Naive thymus-derived CD8-positive, alpha-beta T cell (primary cell): Measurements from ENCODE around the gene TMEM167B. TPM values are rescaled to one million over a fixed set of nuclear protein-coding genes. Genes with fewer than 3 reads are reported as not detected.
A peak's percentile ranks its signal among the peaks of the same experiment; 100 is the strongest.

Experiments
- ATAC-seq, 2 donors: fragments of 150-1000 bp; cut with Tn5 transposase in 1 of 2; sonication (Bioruptor Pico), chemical (Tn5 transposase) in 1 of 2; 1 replicate in 1 of 2; 2 replicates in 1 of 2; pipeline ENCODE4 v1.10.0; 2021; ENCODE audit warnings: mild to moderate bottlenecking in 2 of 2, moderate library complexity in 2 of 2
- POLR2A ChIA-PET: fragments of 350-600 bp; sonication (Branson Sonifier 250); formaldehyde crosslinking; loops from one replicate; lab custom pipeline; 2021; ENCODE audit warnings: antibody characterized with exemption; lab: Charles Lee
- DNase-seq, 10 donors: peaks; one replicate each; pipeline versions ENCODE4 v3.0.0 to v3.0.0-alpha.2; 2020 to 2022
- H3K27ac Mint-ChIP-seq, 10 donors: one replicate each; pipeline ENCODE4 v1.8.0; 2020 to 2022; ENCODE audit warnings: mild to moderate bottlenecking in 10 of 10, mixed read lengths in 10 of 10, moderate library complexity in 4 of 10, inconsistent platforms in 1 of 10
- H3K27me3 Mint-ChIP-seq, 5 donors: one replicate each; pipeline ENCODE4 v1.8.0; 2021 to 2022; ENCODE audit warnings: mixed read lengths in 5 of 5
- H3K36me3 Mint-ChIP-seq, 3 donors: one replicate each; pipeline ENCODE4 v1.8.0; 2020 to 2022; ENCODE audit warnings: mixed read lengths in 3 of 3, mild to moderate bottlenecking in 2 of 3, inconsistent platforms in 1 of 3
- H3K4me1 Mint-ChIP-seq, 4 donors: one replicate each; pipeline ENCODE4 v1.8.0; 2021 to 2022; ENCODE audit warnings: mixed read lengths in 4 of 4
- H3K4me3 Mint-ChIP-seq, 10 donors: one replicate each; pipeline ENCODE4 v1.8.0; 2020 to 2022; ENCODE audit warnings: mild to moderate bottlenecking in 10 of 10, mixed read lengths in 10 of 10, moderate library complexity in 6 of 10, inconsistent platforms in 1 of 10
- H3K9me3 Mint-ChIP-seq, 9 donors: one replicate each; pipeline ENCODE4 v1.8.0; 2020 to 2022; ENCODE audit warnings: mixed read lengths in 9 of 9, mild to moderate bottlenecking in 3 of 9, inconsistent platforms in 1 of 9, moderate library complexity in 1 of 9
- polyA plus RNA-seq, 3 donors: library from polyadenylated mRNA; unstranded; fragments of 300-500 nt; fragmentation: Illumina TruSeq; gene quantifications; one replicate each; pipeline ENCODE4 v1.2.3, GENCODE V29; 2021
- total RNA-seq, 8 experiments: library from RNA in 2 of 8; stranded (reverse) in 2 of 8; gene quantifications; one replicate each; pipeline ENCODE4 v1.2.3 and lab custom pipeline; 2021 to 2026

Gene TMEM167B
- total and polyA plus RNA-seq, 5 experiments from 2014 or later: 28.8 to 51.3 (median 32.0) TPM

DNA sequence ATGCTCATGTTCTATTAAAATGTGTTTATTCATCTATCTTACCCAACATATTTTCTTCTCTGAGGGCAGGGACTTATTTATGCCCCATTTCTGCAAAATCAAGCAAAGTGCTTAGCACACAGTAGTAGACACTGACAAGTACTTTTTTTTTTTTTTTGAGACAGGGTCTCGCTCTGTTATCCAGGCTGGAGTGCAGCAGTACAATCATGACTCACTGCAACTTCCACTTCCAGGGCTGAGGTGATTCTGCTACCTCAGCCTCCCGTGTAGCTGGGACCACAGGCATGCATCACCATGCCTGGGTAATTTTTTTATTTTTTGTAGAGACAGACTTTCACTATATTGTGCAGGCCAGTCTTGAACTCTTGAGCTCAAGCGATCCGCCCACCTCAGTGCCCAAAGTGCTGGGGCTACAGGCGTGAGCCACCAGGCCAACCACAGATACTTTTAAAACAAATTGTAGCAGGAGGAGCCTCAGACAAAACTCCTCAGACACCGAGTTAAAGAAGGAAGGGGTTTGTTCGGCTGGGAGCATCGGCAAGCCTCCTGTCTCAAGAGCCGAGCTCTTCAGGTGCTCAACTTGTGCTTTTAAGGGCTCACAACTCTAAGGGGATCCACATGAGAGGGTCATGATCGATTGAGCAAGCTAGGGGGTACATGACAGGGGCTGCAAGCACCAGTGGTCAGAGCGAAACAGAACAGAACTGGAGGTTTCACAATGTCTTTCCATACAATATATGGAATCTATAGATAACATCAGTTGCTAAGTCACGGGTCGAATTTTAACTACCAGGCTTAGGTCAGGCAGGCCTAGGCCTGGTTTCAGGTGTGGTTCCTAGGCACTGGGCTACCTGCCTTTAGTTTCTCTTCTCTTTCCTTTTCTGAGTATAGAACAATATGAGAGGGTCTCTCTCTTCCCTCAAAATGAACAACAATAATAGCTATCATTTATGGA, 5.7 kb upstream of the TMEM167B start:
- Mint-ChIP-seq H3K36me3 (peaks cover 0 to 8% (median 0%) of the 10 kb centered on the region in 3 donors), H3K4me3 (no peak overlapping the region), H3K27me3 (no peaks in the 10 kb centered on the region), H3K27ac (no peak overlapping the region), H3K4me1 (peaks cover 0 to 8% (median under 1%) of the 10 kb centered on the region in 4 donors), H3K9me3 (peaks cover 0 to 5% (median 0%) of the 10 kb centered on the region in 9 donors)
- POLR2A ChIA-PET: interaction anchor here (0.6 to 0.7 kb wide), 2 partner anchors 393 to 1553 kb away, joined by 3 read pairs; partner anchors contain the start of gene PRPF38B
- no peak for ATAC-seq
- no peak for DNase-seq

DNA sequence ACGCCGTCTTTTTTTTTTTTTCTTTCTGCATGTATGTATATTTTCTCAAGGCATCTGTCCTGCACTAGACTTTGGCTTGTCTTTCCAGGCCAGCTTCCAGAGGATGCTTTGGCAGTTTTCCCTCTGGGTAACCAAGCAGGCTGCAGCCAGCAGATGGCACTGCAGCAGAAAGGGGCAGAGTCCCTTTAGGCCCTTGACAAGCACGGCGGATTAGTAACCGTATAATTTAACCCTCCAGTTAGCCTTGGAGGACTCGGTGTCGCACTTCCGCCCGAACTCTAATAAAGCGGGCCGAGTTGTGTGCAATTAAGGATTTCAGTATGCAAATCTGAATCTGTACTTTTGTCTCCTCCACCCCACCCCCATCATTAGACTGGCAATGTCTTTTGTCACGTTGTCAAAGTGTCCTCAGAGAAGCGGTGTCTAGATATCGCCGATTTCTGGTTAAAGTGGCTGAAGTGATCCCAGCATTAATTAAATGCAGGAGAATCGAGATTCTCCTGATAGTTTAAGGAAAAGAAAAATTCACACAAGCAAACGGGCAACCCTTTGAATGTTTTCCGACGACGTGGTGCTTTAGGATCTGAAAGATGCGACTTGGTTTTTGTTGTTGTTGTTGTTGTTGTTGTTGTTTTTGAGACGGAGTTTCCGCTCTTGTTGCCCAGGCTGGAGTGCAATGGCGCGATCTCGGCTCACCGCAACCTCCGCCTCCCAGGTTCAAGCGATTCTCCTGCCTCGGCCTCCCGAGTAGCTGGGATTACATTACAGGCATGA, 1.1 kb upstream of the TMEM167B start:
- H3K27ac Mint-ChIP-seq: peak overlapping the region; percentile 96 to 99 (median 98)
- no peak for DNase-seq
- H3K4me3 Mint-ChIP-seq: peak overlapping the region; percentile 40 to 98 (median 96)
- peaks cover 4 to 19% (median 18%) of the 10 kb centered on the region in 3 donors for H3K36me3 Mint-ChIP-seq
- peaks cover 0 to 13% (median 0%) of the 10 kb centered on the region in 9 donors for H3K9me3 Mint-ChIP-seq
- no peaks in the 10 kb centered on the region for H3K27me3 Mint-ChIP-seq
- POLR2A ChIA-PET: interaction anchor here (0.6 to 5.6 kb wide), 8 partner anchors 11 to 397 kb away, joined by 3 to 101 read pairs (median 7); partner anchors contain the start of genes ATXN7L2, CLCC1, PRPF38B and SARS1
- ATAC-seq: no peak
- H3K4me1 Mint-ChIP-seq: peaks cover 18 to 38% (median 27%) of the 10 kb centered on the region in 4 donors

GRCh38 chr1:109091078-109091838, 694 bp downstream of the TMEM167B start:
- Mint-ChIP-seq H3K36me3 (peaks cover 4 to 35% (median 18%) of the 10 kb centered on the region in 3 donors), H3K27me3 (no peaks in the 10 kb centered on the region)

GRCh38 chr1:109091839-109092193, 1.3 kb downstream of the TMEM167B start:
- POLR2A ChIA-PET: interaction anchor here (1.0 to 5.6 kb wide), 4 partner anchors 8 to 1247 kb away, joined by 3 to 101 read pairs (median 24); partner anchors contain the start of gene TAF13
- Mint-ChIP-seq H3K36me3 (peaks cover 4 to 41% (median 20%) of the 10 kb centered on the region in 3 donors), H3K9me3 (peaks cover 0 to 13% (median 0%) of the 10 kb centered on the region in 9 donors), H3K27ac (peak overlapping the region; percentile 96 to 99 (median 98)), H3K4me1 (peaks cover 18 to 40% (median 31%) of the 10 kb centered on the region in 4 donors), H3K4me3 (peak overlapping the region; percentile 88 to 98 (median 96)), H3K27me3 (no peaks in the 10 kb centered on the region)
- DNase-seq (no peak), ATAC-seq (no peak)

More at GRCh38 chr1:109091078-109091838, 694 bp downstream of the TMEM167B start:
- Mint-ChIP-seq H3K27ac (peak overlapping the region; percentile 96 to 99 (median 98)), H3K4me1 (peaks cover 18 to 40% (median 31%) of the 10 kb centered on the region in 4 donors), H3K9me3 (peaks cover 0 to 13% (median 0%) of the 10 kb centered on the region in 9 donors), H3K4me3 (peak overlapping the region; percentile 88 to 98 (median 96))
- POLR2A ChIA-PET: interaction anchor here (0.7 to 5.6 kb wide), 12 partner anchors 9 to 1247 kb away, joined by 3 to 101 read pairs (median 4); partner anchors contain the start of genes ELAPOR1, PRPF38B, SARS1 and TAF13
- peak; percentile 2 to 23 for ATAC-seq
- DNase-seq: no peak

GRCh38 chr1:109094377-109094803, 3.8 kb downstream of the TMEM167B start:
- H3K27ac Mint-ChIP-seq: peak overlapping the region in 3 of 10 donors; percentile 19 to 27 (median 26)
- peak overlapping the region in 1 of 10 donors; percentile 26 for H3K4me3 Mint-ChIP-seq
- H3K9me3 Mint-ChIP-seq: peaks cover 0 to 8% (median 0%) of the 10 kb centered on the region in 9 donors
- peaks cover 4 to 42% (median 16%) of the 10 kb centered on the region in 3 donors for H3K36me3 Mint-ChIP-seq
- DNase-seq (no peak), ATAC-seq (no peak)
- no peaks in the 10 kb centered on the region for H3K27me3 Mint-ChIP-seq
- H3K4me1 Mint-ChIP-seq: peaks cover 18 to 43% (median 30%) of the 10 kb centered on the region in 4 donors
- POLR2A ChIA-PET: interaction anchor here (0.7 kb wide), 1 partner anchor 188 kb away, joined by 3 read pairs; the partner anchor contains the start of gene PSRC1

- H3K4me1 Mint-ChIP-seq: peaks cover 19 to 46% (median 31%) of the 10 kb centered on the region in 4 donors
- peaks cover 4 to 42% (median 13%) of the 10 kb centered on the region in 3 donors for H3K36me3 Mint-ChIP-seq
- peaks cover 0 to under 1% (median 0%) of the 10 kb centered on the region in 5 donors for H3K27me3 Mint-ChIP-seq
- H3K27ac Mint-ChIP-seq: peak overlapping the region in 1 of 10 donors; percentile 26
- H3K4me3 Mint-ChIP-seq: no peak overlapping the region
- no peak for DNase-seq
- POLR2A ChIA-PET: interaction anchor here (0.7 kb wide), 1 partner anchor 188 kb away, joined by 3 read pairs; the partner anchor contains the start of gene PSRC1
- ATAC-seq: no peak
- H3K9me3 Mint-ChIP-seq: peaks cover 0 to 8% (median 0%) of the 10 kb centered on the region in 9 donors
Observed at GRCh38 chr1:109094871-109095270, 4.3 kb downstream of the TMEM167B start.

DNA sequence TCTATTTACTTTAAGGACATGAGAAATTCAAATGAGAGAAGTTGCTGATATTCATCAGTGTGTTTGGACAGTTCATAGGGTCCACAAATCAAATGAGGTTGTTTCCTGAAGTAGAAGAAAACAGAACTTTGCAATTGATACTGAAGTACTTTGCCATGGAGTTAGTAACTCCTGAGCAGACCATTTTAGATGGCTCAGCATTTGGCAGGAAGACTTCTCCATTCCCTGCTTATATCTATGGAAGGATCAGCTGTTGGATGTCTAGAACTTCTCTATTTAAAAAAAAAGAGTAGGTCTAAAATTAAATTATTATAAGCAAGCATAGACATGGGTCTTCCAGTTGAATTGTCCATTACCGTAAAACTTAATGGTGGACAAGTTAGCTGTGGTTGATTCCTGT, 5.1 kb downstream of the TMEM167B start:
- ATAC-seq (no peak), DNase-seq (no peak)
- POLR2A ChIA-PET: no interaction called here
- Mint-ChIP-seq H3K27me3 (peaks cover 0 to 3% (median 0%) of the 10 kb centered on the region in 5 donors), H3K4me3 (no peak overlapping the region), H3K36me3 (peaks cover 0 to 42% (median 8%) of the 10 kb centered on the region in 3 donors), H3K9me3 (peaks cover 0 to under 1% (median 0%) of the 10 kb centered on the region in 9 donors), H3K27ac (peak overlapping the region in 2 of 10 donors; percentile 13 to 19), H3K4me1 (peaks cover 16 to 40% (median 32%) of the 10 kb centered on the region in 4 donors)

- no peaks in the 10 kb centered on the region for H3K9me3 Mint-ChIP-seq
- peaks cover 0 to 3% (median 0%) of the 10 kb centered on the region in 5 donors for H3K27me3 Mint-ChIP-seq
- POLR2A ChIA-PET: interaction anchor here (1.0 kb wide), 1 partner anchor 16 kb away, joined by 3 read pairs; a partner anchor contains a TSS
- no peak overlapping the region for H3K4me3 Mint-ChIP-seq
- H3K27ac Mint-ChIP-seq: peak overlapping the region in 1 of 10 donors; percentile 35
- H3K36me3 Mint-ChIP-seq: peaks cover 0 to 42% (median 8%) of the 10 kb centered on the region in 3 donors
- ATAC-seq (no peak), DNase-seq (no peak)
- peaks cover 14 to 40% (median 31%) of the 10 kb centered on the region in 4 donors for H3K4me1 Mint-ChIP-seq
Observed at GRCh38 chr1:109096120-109096519, 5.6 kb downstream of the TMEM167B start.

- peaks cover 0 to 16% (median 2%) of the 10 kb centered on the region in 3 donors for H3K36me3 Mint-ChIP-seq
- H3K4me1 Mint-ChIP-seq: peaks cover 6 to 30% (median 14%) of the 10 kb centered on the region in 4 donors
- peak overlapping the region; percentile 96 to 99 (median 98) for H3K27ac Mint-ChIP-seq
- DNase-seq: peak; percentile 89 to 99 (median 96)
- no peaks in the 10 kb centered on the region for H3K9me3 Mint-ChIP-seq
- H3K27me3 Mint-ChIP-seq: peaks cover 0 to 3% (median 0%) of the 10 kb centered on the region in 5 donors
- ATAC-seq: peak; percentile 87 to 90
- POLR2A ChIA-PET: interaction anchor here (0.5 to 3.9 kb wide), 37 partner anchors 8 to 1275 kb away, joined by 3 to 103 read pairs (median 4); partner anchors contain the start of genes ATXN7L2, CELSR2, CLCC1 and ELAPOR1
- H3K4me3 Mint-ChIP-seq: peak overlapping the region; percentile 91 to 99 (median 96)
Observed at GRCh38 chr1:109099938-109100773, 9.6 kb downstream of the TMEM167B start.
